ENCODE data around the gene DPF1.

Gene DPF1

DNA sequence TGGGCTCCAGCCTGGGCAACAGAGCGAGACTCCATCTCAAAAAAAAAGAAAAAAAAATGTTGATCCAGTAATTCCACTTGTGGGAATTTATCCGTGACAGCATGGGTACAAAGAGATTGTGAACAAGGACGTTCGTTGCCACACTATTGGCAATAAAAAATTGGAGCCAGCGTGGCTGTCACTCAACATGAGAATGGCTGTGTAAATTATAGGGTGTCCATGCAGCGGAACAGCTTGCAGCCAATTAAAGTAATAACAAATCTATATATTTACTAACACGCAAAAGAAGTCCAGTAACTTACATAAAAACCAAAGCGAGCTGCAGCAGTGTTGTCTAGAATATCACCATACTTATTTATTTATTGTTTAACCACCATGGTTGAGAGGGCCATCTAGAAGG, 19.3 kb downstream of the DPF1 start:
- no peaks in the 10 kb centered on the region for H3K9me3 ChIP-seq (ENCODE audit: control insufficient read depth, insufficient read depth, low read length)
- H3K4me1 ChIP-seq (ENCODE audit: insufficient read depth, low read length): peaks cover 4% of the 10 kb centered on the region; the same call in 1 of the 2 replicates
- no peak overlapping the region for H3K9ac ChIP-seq (ENCODE audit: low read depth, low read length)
- H3K36me3 ChIP-seq (ENCODE audit: insufficient read depth, low read length): no peaks in the 10 kb centered on the region; the same call in 1 of the 2 replicates

DNA sequence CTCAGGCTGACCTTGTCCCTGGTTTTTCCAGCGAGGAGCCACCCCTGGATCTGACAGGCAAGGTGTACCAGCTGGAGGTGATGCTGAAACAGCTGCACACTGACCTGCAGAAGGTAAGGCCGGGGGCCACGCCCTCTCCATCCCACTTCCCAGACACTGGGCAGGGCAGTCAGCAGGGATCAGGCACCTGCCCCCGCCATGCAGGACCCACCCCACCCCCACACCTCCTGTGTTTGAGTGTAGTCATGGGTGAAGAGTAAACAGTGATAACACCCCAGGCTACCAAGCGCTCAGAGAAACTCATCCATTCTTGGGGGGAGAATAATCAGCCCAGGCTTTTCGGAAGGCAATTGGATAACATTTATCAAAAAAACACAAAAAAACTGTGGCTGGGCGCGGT, 19.9 kb downstream of the DPF1 start:
- Histone ChIP-seq H3K9ac (ENCODE audit: low read depth, low read length) (no peak overlapping the region), H3K4me1 (ENCODE audit: insufficient read depth, low read length) (peaks cover 4% of the 10 kb centered on the region; the same call in 1 of the 2 replicates), H3K9me3 (ENCODE audit: control insufficient read depth, insufficient read depth, low read length) (no peaks in the 10 kb centered on the region), H3K36me3 (ENCODE audit: insufficient read depth, low read length) (no peaks in the 10 kb centered on the region; the same call in 1 of the 2 replicates)

DNA sequence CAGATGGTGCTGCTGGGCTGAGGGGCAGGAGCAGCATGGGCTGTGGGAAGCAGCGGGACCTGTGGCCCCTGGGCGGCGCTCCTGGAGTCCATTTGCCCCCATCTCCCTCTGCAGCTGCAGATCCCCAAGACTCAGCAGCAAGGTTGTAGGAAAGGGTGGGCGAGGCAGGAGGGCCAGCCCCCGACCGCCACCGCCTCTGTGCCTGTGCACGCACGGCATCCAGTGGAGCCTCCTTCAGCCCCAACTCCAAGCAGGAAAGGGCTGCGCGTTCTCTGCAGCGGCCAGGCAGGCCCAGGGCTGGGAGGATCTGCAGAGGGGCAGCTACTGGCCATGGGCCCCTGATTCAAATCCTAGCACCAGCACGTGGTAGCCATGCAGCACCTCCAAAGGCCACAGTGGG, 20.8 kb downstream of the DPF1 start:
- Histone ChIP-seq H3K9me3 (ENCODE audit: control insufficient read depth, insufficient read depth, low read length) (no peaks in the 10 kb centered on the region), H3K36me3 (ENCODE audit: insufficient read depth, low read length) (no peaks in the 10 kb centered on the region; the same call in 1 of the 2 replicates), H3K4me1 (ENCODE audit: insufficient read depth, low read length) (peaks cover 4% of the 10 kb centered on the region; the same call in 1 of the 2 replicates), H3K9ac (ENCODE audit: low read depth, low read length) (no peak overlapping the region)

DNA sequence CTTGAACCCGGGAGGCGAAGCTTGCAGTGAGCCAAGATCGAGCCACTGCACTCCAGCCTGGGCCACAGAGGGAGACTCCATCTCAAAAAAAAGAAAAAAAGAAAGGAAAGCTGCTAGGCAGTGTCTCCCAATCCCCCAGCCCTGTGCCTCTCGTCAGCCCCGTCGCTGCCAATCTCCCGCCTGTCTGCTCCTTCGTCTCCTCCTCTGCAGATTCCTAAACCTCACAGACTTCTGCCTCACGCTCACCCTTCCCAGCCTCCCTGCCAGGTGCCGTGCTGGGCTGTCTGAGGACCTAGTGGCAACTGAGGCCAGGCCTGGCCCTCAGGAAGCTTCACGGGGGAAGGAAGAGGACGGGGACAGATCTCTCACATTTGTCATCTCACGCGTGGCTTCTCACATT, 21.5 kb downstream of the DPF1 start:
- Histone ChIP-seq H3K9ac (ENCODE audit: low read depth, low read length) (no peak overlapping the region), H3K4me1 (ENCODE audit: insufficient read depth, low read length) (peaks cover 2% of the 10 kb centered on the region; the same call in 1 of the 2 replicates), H3K36me3 (ENCODE audit: insufficient read depth, low read length) (no peaks in the 10 kb centered on the region; the same call in 1 of the 2 replicates), H3K9me3 (ENCODE audit: control insufficient read depth, insufficient read depth, low read length) (no peaks in the 10 kb centered on the region)

DNA sequence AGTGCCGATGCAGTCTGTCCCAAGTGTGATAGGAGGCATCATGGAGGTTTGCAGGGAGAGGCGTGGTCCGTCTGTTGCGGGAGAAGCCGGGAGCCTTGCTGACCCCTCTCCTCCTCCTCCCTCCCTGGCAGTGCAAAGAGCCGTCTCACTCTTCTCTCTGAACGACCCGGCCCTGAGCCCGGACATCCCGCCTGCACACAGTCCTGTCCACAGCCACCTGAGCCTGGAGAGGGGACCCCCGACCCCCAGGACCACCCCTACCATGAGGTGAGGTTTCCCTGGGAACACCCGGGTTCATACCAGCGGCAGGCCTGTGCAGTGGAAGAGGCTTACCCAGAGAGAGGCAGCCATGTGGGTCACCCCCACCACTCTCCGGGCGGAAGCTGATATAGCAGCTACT, 22.3 kb downstream of the DPF1 start:
- no peaks in the 10 kb centered on the region for H3K4me1 ChIP-seq (ENCODE audit: insufficient read depth, low read length)
- no peak overlapping the region for H3K9ac ChIP-seq (ENCODE audit: low read depth, low read length)

DNA sequence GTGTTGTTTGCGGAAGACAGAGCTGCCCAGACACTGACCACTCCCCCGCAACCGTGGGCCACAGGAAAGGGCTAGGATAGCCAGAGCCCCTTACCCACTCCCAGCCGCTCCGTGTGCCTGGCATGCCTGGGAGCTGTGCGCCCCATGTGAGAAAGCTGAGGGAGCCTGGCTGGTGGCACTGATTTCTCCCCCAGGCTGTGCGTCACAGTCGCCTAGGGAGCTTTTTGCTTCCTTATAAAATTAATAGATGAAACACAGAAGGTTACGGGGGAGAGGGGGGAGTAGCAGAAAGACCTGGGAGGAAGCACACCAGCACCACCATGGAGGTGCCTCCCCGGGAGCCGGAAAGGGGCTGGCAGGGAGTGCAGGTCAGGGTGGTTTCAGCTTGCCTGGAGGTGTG, 24.7 kb downstream of the DPF1 start:
- Histone ChIP-seq H3K36me3 (ENCODE audit: insufficient read depth, low read length) (no peaks in the 10 kb centered on the region; the same call in 1 of the 2 replicates), H3K4me1 (ENCODE audit: insufficient read depth, low read length) (no peaks in the 10 kb centered on the region), H3K9me3 (ENCODE audit: control insufficient read depth, insufficient read depth, low read length) (no peaks in the 10 kb centered on the region), H3K9ac (ENCODE audit: low read depth, low read length) (no peak overlapping the region)

More for the DNA sequence above, 22.3 kb downstream of the DPF1 start:
- H3K36me3 ChIP-seq (ENCODE audit: insufficient read depth, low read length): no peaks in the 10 kb centered on the region; the same call in 1 of the 2 replicates
- H3K9me3 ChIP-seq (ENCODE audit: control insufficient read depth, insufficient read depth, low read length): no peaks in the 10 kb centered on the region

DNA sequence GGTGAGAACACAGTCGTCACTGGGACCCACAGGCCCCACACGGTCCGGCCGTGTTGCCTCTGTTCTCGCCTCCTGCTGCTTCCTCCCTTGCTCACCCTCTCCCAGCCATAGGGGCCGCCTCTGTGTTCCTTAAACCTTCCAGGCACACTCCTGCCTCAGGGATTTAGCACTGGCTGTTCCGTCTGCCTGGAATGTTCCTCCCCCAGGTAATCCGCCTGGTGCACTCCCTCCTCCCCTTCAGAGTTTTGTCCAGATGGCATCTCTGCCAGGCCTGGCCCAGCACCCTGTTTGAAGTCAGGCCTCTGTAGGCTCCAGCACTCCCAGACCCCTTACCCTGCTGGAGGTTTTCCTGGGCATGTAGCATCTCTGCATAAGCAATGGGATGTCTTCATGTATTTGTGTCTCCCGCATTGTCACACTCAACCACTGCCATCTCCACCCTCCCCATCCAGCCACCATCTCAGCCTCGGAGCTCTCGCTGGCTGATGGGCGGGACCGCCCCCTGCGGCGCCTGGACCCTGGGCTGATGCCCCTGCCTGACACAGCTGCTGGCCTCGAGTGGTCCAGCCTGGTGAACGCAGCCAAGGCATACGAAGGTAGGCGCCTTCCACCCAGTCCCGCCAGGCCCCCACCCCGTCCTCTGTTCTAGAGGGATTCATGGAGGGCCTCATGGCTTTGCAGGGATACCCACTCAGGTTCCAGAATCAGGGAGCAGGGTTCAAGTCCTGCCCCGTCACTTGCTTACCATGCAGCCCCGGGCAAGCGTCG, 25.9 kb downstream of the DPF1 start:
- H3K36me3 ChIP-seq (ENCODE audit: insufficient read depth, low read length): no peaks in the 10 kb centered on the region; the same call in 1 of the 2 replicates
- no peak overlapping the region for H3K9ac ChIP-seq (ENCODE audit: low read depth, low read length)
- no peaks in the 10 kb centered on the region for H3K9me3 ChIP-seq (ENCODE audit: control insufficient read depth, insufficient read depth, low read length)
- H3K4me1 ChIP-seq (ENCODE audit: insufficient read depth, low read length): no peaks in the 10 kb centered on the region

DNA sequence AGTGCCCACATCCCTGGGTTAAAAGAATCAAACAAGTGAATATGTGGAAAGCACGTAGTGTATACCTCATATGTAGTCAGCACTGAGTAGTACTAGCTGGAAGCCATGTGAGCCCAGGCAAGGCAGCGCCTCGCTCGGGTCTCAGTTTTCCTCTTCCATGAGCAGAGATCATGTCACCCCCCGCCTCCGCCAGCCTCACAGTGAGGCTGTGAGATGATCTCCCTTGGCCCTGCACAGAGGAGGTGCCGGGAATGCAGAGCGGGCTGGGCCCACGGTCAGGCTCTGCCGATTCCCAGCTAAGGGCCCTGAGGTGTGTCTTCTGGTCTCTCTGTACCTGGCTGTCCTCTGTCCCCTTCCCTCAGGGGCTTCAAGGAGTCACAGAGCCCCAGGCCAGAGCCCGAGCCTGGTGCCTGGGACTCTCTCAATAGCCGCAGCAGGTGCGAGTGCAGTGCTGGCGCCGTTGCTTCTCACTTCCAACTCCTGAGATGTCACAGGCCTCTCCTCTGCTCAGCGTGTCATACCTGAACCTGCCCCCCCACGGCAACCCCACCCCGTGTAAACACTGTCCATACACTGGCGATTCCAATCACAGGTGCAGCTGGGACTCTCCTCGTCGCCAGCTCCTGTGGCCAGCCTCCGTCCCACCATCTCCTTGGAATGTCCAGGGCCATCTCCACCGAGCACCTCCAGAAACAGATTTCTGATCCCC, 26.9 kb downstream of the DPF1 start:
- no peak overlapping the region for H3K9ac ChIP-seq (ENCODE audit: low read depth, low read length)
- no peaks in the 10 kb centered on the region for H3K36me3 ChIP-seq (ENCODE audit: insufficient read depth, low read length)
- no peaks in the 10 kb centered on the region for H3K4me1 ChIP-seq (ENCODE audit: insufficient read depth, low read length)
- no peaks in the 10 kb centered on the region for H3K9me3 ChIP-seq (ENCODE audit: control insufficient read depth, insufficient read depth, low read length)

DNA sequence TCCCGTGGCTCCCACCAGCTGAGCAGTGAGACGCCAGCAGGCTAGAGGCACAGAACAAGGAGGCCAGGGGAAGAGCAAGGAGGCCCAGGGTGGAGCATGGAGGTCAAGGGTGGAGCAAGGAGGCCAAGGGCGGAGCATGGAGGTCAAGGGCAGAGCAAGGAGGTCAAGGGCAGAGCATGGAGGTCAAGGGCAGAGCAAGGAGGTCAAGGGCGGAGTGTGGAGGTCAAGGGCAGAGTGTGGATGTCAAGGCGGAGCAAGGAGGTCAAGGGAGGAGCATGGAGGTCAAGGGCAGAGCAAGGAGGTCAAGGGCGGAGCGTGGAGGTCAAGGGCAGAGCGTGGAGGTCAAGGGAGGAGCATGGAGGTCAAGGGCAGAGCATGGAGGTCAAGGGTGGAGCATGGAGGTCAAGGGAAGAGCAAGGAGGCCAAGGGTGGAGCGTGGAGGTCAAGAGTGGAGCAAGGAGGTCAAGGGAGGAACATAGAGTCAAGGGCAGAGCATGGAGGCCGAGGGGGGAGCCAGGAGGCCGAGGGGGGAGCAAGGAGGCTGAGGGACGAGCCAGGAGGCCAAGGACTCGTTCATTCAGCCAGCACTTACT, 27.7 kb downstream of the DPF1 start:
- H3K9me3 ChIP-seq (ENCODE audit: control insufficient read depth, insufficient read depth, low read length): no peaks in the 10 kb centered on the region
- no peaks in the 10 kb centered on the region for H3K36me3 ChIP-seq (ENCODE audit: insufficient read depth, low read length)
- H3K4me1 ChIP-seq (ENCODE audit: insufficient read depth, low read length): no peaks in the 10 kb centered on the region
- H3K9ac ChIP-seq (ENCODE audit: low read depth, low read length): no peak overlapping the region

DNA sequence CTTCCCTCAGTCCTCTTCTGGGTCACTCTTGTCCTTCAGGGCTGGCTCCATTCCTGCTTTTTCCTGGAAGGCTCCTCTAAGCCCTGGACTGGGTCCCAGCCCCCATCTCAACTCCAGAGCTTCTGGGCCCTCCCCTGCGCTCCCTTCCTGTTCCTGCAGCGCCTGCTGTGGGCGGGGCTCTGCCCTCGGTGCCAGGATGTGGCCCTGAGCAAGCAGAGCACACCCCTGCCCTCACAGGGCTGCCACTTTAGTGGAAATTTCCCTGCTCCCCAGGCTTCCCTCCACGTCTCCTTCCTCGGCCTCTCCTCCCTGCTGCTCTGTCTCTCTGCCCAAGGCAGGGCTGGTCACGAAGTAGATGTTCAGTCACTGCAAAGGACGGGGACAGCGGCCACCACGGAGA, 28.8 kb downstream of the DPF1 start:
- no peaks in the 10 kb centered on the region for H3K36me3 ChIP-seq (ENCODE audit: insufficient read depth, low read length)
- no peak overlapping the region for H3K9ac ChIP-seq (ENCODE audit: low read depth, low read length)
- H3K9me3 ChIP-seq (ENCODE audit: control insufficient read depth, insufficient read depth, low read length): no peaks in the 10 kb centered on the region
- H3K4me1 ChIP-seq (ENCODE audit: insufficient read depth, low read length): no peaks in the 10 kb centered on the region

DNA sequence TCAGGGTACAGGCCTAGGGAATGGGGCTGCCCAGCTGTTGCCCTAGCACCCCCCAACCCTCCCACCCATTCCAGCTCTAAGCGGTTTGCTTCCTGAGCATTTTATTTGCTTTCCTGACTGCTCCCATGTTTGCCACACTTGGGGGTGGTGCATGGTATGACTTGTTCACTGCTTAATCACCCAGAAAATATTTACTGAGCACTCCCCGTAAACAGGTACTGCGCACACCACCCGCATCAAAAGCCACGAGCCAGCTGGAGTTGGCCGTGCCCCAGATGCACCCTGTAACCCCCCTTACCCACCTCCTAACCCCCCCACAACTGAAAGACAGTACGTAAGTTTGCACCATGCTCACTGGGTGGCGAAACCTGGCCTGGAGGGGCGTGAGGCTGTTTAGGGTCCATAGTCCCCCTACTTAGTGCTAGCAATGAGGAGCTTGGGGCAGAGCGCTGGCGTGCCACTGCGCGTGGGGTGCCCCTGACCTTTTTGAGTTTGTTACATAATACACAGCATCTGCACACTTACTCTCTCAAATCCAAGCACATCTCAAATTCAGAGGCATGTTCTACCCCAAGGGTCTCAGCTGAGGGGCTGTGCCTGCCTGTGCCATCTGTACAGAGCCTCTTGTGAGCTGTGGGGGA, 29.8 kb downstream of the DPF1 start:
- H3K9ac ChIP-seq (ENCODE audit: low read depth, low read length): no peak overlapping the region
- H3K4me1 ChIP-seq (ENCODE audit: insufficient read depth, low read length): no peaks in the 10 kb centered on the region
- no peaks in the 10 kb centered on the region for H3K36me3 ChIP-seq (ENCODE audit: insufficient read depth, low read length)
- no peaks in the 10 kb centered on the region for H3K9me3 ChIP-seq (ENCODE audit: control insufficient read depth, insufficient read depth, low read length)

DNA sequence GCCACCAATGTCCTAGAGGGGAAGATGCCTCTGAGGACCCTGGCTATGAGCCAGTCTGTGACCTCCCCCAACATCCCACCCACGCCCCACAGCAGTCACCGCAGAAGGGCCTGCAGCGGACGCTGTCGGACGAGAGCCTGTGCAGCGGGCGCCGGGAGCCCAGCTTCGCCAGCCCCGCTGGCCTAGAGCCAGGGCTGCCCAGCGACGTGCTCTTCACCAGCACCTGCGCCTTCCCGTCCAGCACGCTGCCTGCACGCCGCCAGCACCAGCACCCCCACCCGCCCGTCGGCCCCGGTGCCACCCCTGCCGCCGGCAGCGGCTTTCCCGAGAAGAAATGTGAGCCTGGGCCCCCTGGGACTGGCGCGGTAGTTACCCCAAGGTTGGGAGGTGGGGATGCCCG, 30.6 kb downstream of the DPF1 start:
- H3K9me3 ChIP-seq (ENCODE audit: control insufficient read depth, insufficient read depth, low read length): no peaks in the 10 kb centered on the region

DNA sequence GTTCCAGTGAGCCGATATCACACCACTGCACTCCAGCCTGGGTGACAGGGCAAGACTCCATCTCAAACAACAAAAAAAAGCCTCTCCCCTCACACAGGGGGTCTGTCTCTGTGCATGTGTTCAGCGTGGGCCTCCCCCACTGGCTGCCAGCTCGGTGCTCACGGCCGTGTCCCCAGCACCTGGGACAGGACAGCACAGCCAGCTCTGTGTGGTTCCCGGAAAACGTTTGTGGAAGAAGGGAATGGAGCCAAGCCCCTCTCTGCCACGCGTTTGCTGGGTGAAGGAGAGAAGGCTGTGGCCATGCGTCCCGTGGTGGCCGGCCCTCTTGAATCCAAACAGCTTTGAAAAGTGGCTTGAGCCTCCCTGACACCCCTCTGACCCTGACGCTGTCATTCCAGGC, 32.3 kb downstream of the DPF1 start:
- Histone ChIP-seq H3K9me3 (ENCODE audit: control insufficient read depth, insufficient read depth, low read length) (no peaks in the 10 kb centered on the region), H3K9ac (ENCODE audit: low read depth, low read length) (no peak overlapping the region), H3K4me1 (ENCODE audit: insufficient read depth, low read length) (no peaks in the 10 kb centered on the region), H3K36me3 (ENCODE audit: insufficient read depth, low read length) (no peaks in the 10 kb centered on the region)

More for the DNA sequence above, 30.6 kb downstream of the DPF1 start:
- H3K9ac ChIP-seq (ENCODE audit: low read depth, low read length): no peak overlapping the region
- H3K36me3 ChIP-seq (ENCODE audit: insufficient read depth, low read length): no peaks in the 10 kb centered on the region
- no peaks in the 10 kb centered on the region for H3K4me1 ChIP-seq (ENCODE audit: insufficient read depth, low read length)

DNA sequence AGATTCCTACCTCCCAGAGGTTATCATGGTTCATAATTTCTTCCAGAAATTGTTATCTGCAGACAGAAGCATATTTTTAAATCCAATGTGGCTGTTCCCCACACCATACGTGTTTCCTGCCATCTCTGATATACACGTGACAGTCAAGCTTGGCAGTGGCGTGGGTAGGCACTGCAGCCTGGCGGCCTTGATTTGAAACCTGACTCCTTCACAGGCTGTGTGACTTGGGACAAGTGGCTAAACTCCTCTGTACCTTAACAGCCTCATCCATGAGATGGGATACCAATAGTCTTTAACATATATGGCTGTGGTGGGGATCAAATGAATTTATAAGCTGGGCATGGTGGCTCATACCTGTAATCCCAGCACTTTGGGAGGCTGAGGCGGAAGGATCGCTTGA, 33.2 kb downstream of the DPF1 start:
- H3K9me3 ChIP-seq (ENCODE audit: control insufficient read depth, insufficient read depth, low read length): no peaks in the 10 kb centered on the region
- H3K36me3 ChIP-seq (ENCODE audit: insufficient read depth, low read length): no peaks in the 10 kb centered on the region
- H3K9ac ChIP-seq (ENCODE audit: low read depth, low read length): no peak overlapping the region
- no peaks in the 10 kb centered on the region for H3K4me1 ChIP-seq (ENCODE audit: insufficient read depth, low read length)
